Parathyroid adenoma (tissue), 2 donors: Measurements from ENCODE around the gene DNAH9.

Experiments
- H2AFZ ChIP-seq: fragments of 300-600 bp; sonication (generic); one replicate; pipeline ENCODE4 v1.7.0; 2017; ENCODE audit warnings: antibody characterized with exemption, mild to moderate bottlenecking
- H3K27ac ChIP-seq: fragments of 300-600 bp; sonication (generic); one replicate; pipeline ENCODE4 v1.7.0; 2017
- H3K27me3 ChIP-seq: fragments of 300-600 bp; sonication (generic); one replicate; pipeline ENCODE4 v1.7.0; 2017; ENCODE audit warnings: low read length; ENCODE audit not compliant: control insufficient read depth, insufficient read depth
- H3K36me3 ChIP-seq: fragments of 300-600 bp; sonication (generic); one replicate; pipeline ENCODE4 v1.7.0; 2017; ENCODE audit warnings: low read length; ENCODE audit not compliant: control insufficient read depth, insufficient read depth
- H3K4me1 ChIP-seq: fragments of 300-600 bp; sonication (generic); one replicate; pipeline ENCODE4 v1.7.0; 2017; ENCODE audit warnings: control low read depth
- H3K4me2 ChIP-seq: fragments of 300-600 bp; sonication (generic); one replicate; pipeline ENCODE4 v1.7.0; 2017; ENCODE audit warnings: low read length
- H3K4me3 ChIP-seq: fragments of 300-600 bp; sonication (generic); one replicate; pipeline ENCODE4 v1.7.0; 2017; ENCODE audit warnings: low read depth, low read length
- H3K79me2 ChIP-seq: fragments of 300-600 bp; sonication (generic); one replicate; pipeline ENCODE4 v1.7.0; 2017; ENCODE audit warnings: control low read depth
- H3K9ac ChIP-seq: fragments of 300-600 bp; sonication (generic); one replicate; pipeline ENCODE4 v1.7.0; 2017; ENCODE audit warnings: mild to moderate bottlenecking
- H3K9me3 ChIP-seq: fragments of 300-600 bp; sonication (generic); one replicate; pipeline ENCODE4 v1.7.0; 2017; ENCODE audit warnings: low read length; ENCODE audit not compliant: control insufficient read depth
- TF ChIP-seq, protein P1 (sequence below): fragments of 300-600 bp; sonication (generic); IDR thresholded peaks from one replicate; pipeline ENCODE4 v1.7.0; 2017; ENCODE audit warnings: antibody characterized with exemption, mild to moderate bottlenecking
- donor health status: primary hyperparathyroidism.

Gene DNAH9

DNA sequence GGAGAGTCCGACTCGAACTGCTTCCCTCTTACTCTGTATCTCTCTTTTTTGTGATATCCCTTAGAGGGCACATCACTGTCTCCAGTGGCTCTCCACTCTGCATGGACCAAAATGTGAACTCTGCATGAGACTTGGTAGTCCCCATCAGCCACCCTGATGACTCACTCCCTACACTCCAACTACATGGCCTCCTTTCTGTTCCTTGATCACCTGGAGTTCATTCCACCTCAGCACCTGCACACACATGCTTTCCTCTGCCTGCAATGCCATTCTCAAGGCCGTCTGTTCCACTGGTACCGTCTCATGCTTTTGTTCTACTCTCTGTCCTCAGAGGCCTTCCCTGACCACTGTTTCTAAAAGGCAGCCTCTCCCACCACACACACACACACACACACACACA is 109.3 kb downstream of the DNAH9 start:
- H3K4me1 ChIP-seq, result no peaks in the 10 kb centered on the region
- TF ChIP-seq, protein P1, sequence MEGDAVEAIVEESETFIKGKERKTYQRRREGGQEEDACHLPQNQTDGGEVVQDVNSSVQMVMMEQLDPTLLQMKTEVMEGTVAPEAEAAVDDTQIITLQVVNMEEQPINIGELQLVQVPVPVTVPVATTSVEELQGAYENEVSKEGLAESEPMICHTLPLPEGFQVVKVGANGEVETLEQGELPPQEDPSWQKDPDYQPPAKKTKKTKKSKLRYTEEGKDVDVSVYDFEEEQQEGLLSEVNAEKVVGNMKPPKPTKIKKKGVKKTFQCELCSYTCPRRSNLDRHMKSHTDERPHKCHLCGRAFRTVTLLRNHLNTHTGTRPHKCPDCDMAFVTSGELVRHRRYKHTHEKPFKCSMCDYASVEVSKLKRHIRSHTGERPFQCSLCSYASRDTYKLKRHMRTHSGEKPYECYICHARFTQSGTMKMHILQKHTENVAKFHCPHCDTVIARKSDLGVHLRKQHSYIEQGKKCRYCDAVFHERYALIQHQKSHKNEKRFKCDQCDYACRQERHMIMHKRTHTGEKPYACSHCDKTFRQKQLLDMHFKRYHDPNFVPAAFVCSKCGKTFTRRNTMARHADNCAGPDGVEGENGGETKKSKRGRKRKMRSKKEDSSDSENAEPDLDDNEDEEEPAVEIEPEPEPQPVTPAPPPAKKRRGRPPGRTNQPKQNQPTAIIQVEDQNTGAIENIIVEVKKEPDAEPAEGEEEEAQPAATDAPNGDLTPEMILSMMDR, result no peak
- H3K27ac ChIP-seq, result no peak overlapping the region
- H3K4me2 ChIP-seq, result no peak overlapping the region
- H2AFZ ChIP-seq, result no peak overlapping the region
- no peak overlapping the region for H3K4me3 ChIP-seq
- no peaks in the 10 kb centered on the region for H3K27me3 ChIP-seq
- no peaks in the 10 kb centered on the region for H3K9me3 ChIP-seq
- H3K79me2 ChIP-seq, result no peaks in the 10 kb centered on the region
- H3K9ac ChIP-seq, result no peak overlapping the region
- no peaks in the 10 kb centered on the region for H3K36me3 ChIP-seq

DNA sequence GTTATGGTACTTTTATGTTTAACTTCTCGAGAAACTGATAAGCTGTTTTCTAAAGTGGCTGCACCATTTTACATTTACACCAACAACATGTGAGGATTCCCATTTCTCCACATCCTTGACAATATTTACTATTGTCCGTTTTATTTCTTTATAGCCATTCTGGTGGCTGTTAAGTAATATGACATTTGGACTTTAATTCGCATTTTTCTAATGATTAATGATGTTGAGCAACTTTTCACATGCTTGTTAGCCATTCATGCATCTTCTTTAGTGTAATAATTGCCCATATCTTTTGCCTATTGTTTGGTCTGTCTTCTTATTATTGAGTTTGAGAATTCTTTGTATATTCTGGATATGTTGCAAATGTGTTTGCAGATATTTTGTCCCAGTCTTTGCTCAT is 114.2 kb downstream of the DNAH9 start:
- no peak overlapping the region for H2AFZ ChIP-seq
- no peak overlapping the region for H3K27ac ChIP-seq
- no peaks in the 10 kb centered on the region for H3K36me3 ChIP-seq
- H3K9ac ChIP-seq, result no peak overlapping the region
- no peaks in the 10 kb centered on the region for H3K27me3 ChIP-seq
- no peaks in the 10 kb centered on the region for H3K79me2 ChIP-seq
- TF ChIP-seq, protein P1, result no peak
- H3K9me3 ChIP-seq, result no peaks in the 10 kb centered on the region
- H3K4me1 ChIP-seq, result no peaks in the 10 kb centered on the region
- no peak overlapping the region for H3K4me3 ChIP-seq
- H3K4me2 ChIP-seq, result no peak overlapping the region

DNA sequence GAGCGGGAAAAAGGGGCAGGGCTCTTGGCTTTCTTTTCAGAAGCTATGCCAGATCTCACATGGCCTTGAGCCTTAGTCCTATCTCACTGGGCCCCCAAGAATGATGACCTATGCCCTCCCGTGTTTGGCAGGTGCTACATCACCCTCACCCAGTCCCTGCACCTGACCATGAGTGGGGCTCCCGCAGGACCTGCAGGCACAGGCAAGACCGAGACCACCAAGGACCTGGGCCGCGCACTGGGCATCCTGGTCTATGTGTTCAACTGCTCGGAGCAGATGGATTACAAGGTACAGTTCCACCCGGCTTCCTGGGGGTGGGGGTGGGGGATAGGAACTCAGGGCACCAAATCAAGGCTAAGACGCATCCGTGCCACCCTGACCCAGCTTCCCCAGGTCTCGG is 120.9 kb downstream of the DNAH9 start:
- Histone ChIP-seq H3K4me2 (no peak overlapping the region), H3K9ac (no peak overlapping the region), H3K9me3 (no peaks in the 10 kb centered on the region)

DNA sequence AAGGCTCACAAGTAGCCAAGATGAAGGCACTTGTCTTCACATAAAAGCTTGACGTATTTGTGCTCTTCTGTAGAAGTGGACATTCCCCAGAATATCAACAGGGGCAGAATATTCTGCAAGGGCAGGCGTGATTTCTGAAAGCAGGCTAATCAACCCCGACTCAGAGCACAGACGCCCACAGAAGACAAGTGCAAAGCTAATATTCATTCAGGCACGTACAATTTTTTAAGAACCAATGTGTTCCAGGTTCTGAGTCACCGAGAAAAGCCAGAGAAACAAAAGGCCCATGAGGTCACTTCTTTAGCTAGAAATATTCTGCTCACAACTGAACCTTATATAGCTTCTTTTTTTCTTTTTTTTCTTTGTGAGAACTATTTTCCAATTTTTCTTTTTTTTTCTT is 121.6 kb downstream of the DNAH9 start:
- Histone ChIP-seq H3K79me2 (no peaks in the 10 kb centered on the region), H2AFZ (no peak overlapping the region), H3K4me1 (no peaks in the 10 kb centered on the region), H3K9me3 (no peaks in the 10 kb centered on the region), H3K4me2 (no peak overlapping the region), H3K36me3 (no peaks in the 10 kb centered on the region), H3K27ac (no peak overlapping the region), H3K4me3 (no peak overlapping the region), H3K9ac (no peak overlapping the region), H3K27me3 (no peaks in the 10 kb centered on the region)
- TF ChIP-seq, protein P1, result no peak

More for the DNA sequence above, 120.9 kb downstream of the DNAH9 start:
- H3K4me1 ChIP-seq, result no peaks in the 10 kb centered on the region
- TF ChIP-seq, protein P1, result no peak
- no peak overlapping the region for H3K4me3 ChIP-seq
- no peaks in the 10 kb centered on the region for H3K36me3 ChIP-seq
- no peaks in the 10 kb centered on the region for H3K27me3 ChIP-seq
- no peak overlapping the region for H2AFZ ChIP-seq
- no peaks in the 10 kb centered on the region for H3K79me2 ChIP-seq
- no peak overlapping the region for H3K27ac ChIP-seq

DNA sequence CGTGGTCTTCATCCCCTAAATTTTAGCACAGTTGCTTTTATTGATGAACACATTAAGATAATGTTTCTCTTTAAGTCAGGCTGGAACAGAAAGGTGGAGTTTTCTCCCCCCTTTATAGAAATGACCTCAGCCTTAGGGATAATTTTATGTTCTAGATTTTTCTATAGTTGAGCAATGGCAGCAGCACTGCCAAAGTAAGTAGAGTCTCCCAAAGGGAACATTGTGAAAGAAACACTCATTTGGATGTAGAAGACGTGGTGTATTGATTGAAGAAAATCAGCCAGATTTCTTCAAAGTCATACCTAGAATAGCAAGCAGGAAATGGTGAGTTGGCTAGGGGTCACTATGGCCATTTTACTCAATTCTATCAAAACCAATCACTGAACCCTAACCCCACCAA is 122.5 kb downstream of the DNAH9 start:
- Histone ChIP-seq H3K27ac (no peak overlapping the region), H3K4me1 (no peaks in the 10 kb centered on the region), H3K36me3 (no peaks in the 10 kb centered on the region), H3K9me3 (no peaks in the 10 kb centered on the region), H3K4me2 (no peak overlapping the region), H3K27me3 (no peaks in the 10 kb centered on the region), H3K79me2 (no peaks in the 10 kb centered on the region), H3K9ac (no peak overlapping the region), H3K4me3 (no peak overlapping the region), H2AFZ (no peak overlapping the region)
- TF ChIP-seq, protein P1, result no peak
